ENCODE data around the gene RNF144A. TPM values are rescaled to one million over a fixed set of nuclear protein-coding genes. Genes with fewer than 3 reads are reported as not detected.
A peak's percentile ranks its signal among the peaks of the same experiment; 100 is the strongest.

Gene RNF144A
- total and polyA plus RNA-seq, 2 experiments from 2014 or later: 5.4 to 10.1 TPM

DNA sequence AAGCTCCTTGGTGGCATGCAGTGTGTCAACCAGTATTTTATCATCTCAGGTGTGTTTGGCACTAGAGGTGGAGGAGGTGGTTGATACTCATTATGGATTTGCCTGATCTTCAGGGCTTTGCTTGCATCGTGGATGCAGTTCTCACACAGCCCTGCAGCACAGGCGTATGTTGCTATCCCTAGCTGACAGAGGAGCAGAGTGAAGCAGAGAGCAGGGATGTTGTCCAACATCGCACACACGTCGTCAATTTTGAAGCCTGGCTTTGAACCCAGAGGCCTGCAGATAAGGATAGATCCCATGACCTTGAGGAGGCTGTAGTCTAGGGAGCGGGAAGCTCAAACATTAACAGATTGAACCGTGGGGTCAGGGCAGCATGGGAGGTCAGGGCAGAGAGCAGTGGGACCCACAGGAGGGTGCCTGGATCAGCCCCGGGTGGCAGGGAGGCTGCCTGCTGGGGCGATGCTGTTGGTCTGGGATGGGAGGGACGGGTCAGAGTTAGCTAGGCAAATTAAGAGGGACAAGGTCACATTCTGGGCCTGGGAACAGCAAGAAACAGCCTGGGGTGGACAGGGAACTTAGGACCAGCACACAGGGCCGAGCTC lies 4.2 kb downstream of the RNF144A start:
- Histone ChIP-seq H3K4me3 (no peak overlapping the region), H2AFZ (no peak overlapping the region), H3K9me2 (replicated peaks; ENCODE audit: insufficient read depth) (no peaks in the 10 kb centered on the region), H3K79me2 (peaks cover 44% of the 10 kb centered on the region), H3K4me2 (peak overlapping the region; percentile 29), H3K4me1 (ENCODE audit: insufficient read depth) (peaks cover 11% of the 10 kb centered on the region), H3K27me3 (no peaks in the 10 kb centered on the region), H3K36me3 (replicated peaks; ENCODE audit: insufficient read depth, low read depth) (no peaks in the 10 kb centered on the region), H3K27ac (no peak overlapping the region), H3K9me3 (ENCODE audit: low read depth) (no peaks in the 10 kb centered on the region), H4K20me1 (ENCODE audit: insufficient read depth, poor library complexity, severe bottlenecking) (no peaks in the 10 kb centered on the region)
- 54% methylated on average over 11 of the region's 11 CpGs for WGBS (ENCODE audit: low lambda C conversion rate, missing lambda C conversion rate)
- TF ChIP-seq EZH2phosphoT487 (IDR thresholded peaks at IDR 0.05; ENCODE audit: low read depth, severe bottlenecking, unreplicated experiment) (no peak), EZH2 (IDR thresholded peaks at IDR 0.05; ENCODE audit: borderline replicate concordance) (no peak)
- TF ChIP-seq, protein P1, sequence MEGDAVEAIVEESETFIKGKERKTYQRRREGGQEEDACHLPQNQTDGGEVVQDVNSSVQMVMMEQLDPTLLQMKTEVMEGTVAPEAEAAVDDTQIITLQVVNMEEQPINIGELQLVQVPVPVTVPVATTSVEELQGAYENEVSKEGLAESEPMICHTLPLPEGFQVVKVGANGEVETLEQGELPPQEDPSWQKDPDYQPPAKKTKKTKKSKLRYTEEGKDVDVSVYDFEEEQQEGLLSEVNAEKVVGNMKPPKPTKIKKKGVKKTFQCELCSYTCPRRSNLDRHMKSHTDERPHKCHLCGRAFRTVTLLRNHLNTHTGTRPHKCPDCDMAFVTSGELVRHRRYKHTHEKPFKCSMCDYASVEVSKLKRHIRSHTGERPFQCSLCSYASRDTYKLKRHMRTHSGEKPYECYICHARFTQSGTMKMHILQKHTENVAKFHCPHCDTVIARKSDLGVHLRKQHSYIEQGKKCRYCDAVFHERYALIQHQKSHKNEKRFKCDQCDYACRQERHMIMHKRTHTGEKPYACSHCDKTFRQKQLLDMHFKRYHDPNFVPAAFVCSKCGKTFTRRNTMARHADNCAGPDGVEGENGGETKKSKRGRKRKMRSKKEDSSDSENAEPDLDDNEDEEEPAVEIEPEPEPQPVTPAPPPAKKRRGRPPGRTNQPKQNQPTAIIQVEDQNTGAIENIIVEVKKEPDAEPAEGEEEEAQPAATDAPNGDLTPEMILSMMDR (IDR thresholded peaks at IDR 0.05; ENCODE audit: poor library complexity): no peak
- no peak for DNase-seq (ENCODE audit: low spot score)

DNA sequence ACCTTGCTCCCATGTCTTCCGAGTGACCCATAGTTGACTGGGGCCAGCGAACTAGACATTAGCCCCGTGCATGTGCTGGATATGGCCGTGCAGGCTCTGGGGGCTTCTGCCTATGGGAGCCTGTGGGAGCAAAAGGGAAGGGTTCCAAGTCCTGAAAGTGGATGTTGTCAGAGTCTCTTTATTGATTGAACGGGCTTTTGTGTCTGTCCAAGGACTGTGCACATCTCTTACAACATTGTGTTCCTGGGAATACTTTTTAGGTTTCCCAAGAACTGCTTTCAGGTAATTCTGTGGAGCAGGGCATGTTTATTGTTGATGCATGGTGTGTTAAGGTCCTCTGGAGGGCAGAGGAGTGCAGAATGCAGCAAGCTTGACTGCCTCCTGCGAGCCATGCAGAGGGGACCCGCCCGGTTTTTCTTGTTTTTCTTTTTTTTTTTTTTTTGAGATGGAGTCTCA lies 5.0 kb downstream of the RNF144A start:
- H3K4me3 ChIP-seq: no peak overlapping the region
- H3K27ac ChIP-seq: no peak overlapping the region
- no peak for TF ChIP-seq EZH2 (IDR thresholded peaks at IDR 0.05; ENCODE audit: borderline replicate concordance)
- TF ChIP-seq EZH2phosphoT487 (IDR thresholded peaks at IDR 0.05; ENCODE audit: low read depth, severe bottlenecking, unreplicated experiment): no peak
- TF ChIP-seq, protein P1 (IDR thresholded peaks at IDR 0.05; ENCODE audit: poor library complexity): no peak
- 66% methylated on average over 8 of the region's 8 CpGs for WGBS (ENCODE audit: low lambda C conversion rate, missing lambda C conversion rate)
- peaks cover 44% of the 10 kb centered on the region for H3K79me2 ChIP-seq
- H3K9me3 ChIP-seq (ENCODE audit: low read depth): no peaks in the 10 kb centered on the region
- H3K4me1 ChIP-seq (ENCODE audit: insufficient read depth): peaks cover 12% of the 10 kb centered on the region
- H3K27me3 ChIP-seq: no peaks in the 10 kb centered on the region
- no peaks in the 10 kb centered on the region for H3K9me2 ChIP-seq (replicated peaks; ENCODE audit: insufficient read depth)
- no peak overlapping the region for H3K4me2 ChIP-seq
- H4K20me1 ChIP-seq (ENCODE audit: insufficient read depth, poor library complexity, severe bottlenecking): no peaks in the 10 kb centered on the region
- peak; percentile 54 for DNase-seq (ENCODE audit: low spot score)
- H3K36me3 ChIP-seq (replicated peaks; ENCODE audit: insufficient read depth, low read depth): no peaks in the 10 kb centered on the region
- no peak overlapping the region for H2AFZ ChIP-seq

DNA sequence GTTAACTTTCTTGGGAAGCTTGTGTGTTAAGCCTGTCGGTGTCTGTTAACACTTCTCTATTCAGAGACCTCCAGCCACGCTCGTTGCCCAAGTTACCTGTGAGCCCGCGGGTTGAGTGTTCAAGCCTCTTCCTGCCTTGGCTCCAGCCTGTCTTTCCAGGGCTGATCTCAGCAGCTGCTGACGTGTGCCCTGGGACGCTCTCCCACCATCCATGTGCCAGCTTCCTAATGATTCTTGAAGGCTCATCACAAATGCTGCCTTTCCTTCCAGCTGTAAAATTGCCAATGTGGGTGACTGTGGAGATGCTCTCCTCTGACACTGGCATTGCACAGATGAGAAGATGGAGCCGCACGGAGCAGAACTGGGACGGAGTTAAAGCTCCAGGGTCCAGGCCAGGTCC lies 6.1 kb downstream of the RNF144A start:
- Histone ChIP-seq H3K9me2 (replicated peaks; ENCODE audit: insufficient read depth) (no peaks in the 10 kb centered on the region), H3K27me3 (no peaks in the 10 kb centered on the region), H3K4me1 (ENCODE audit: insufficient read depth) (peaks cover 15% of the 10 kb centered on the region), H3K4me2 (no peak overlapping the region), H3K9me3 (ENCODE audit: low read depth) (no peaks in the 10 kb centered on the region), H4K20me1 (ENCODE audit: insufficient read depth, poor library complexity, severe bottlenecking) (no peaks in the 10 kb centered on the region), H3K27ac (no peak overlapping the region), H3K4me3 (no peak overlapping the region), H3K36me3 (replicated peaks; ENCODE audit: insufficient read depth, low read depth) (no peaks in the 10 kb centered on the region), H2AFZ (no peak overlapping the region), H3K79me2 (peaks cover 48% of the 10 kb centered on the region)
- 90% methylated on average over 10 of the region's 10 CpGs for WGBS (ENCODE audit: low lambda C conversion rate, missing lambda C conversion rate)
- no peak for DNase-seq (ENCODE audit: low spot score)
- TF ChIP-seq EZH2 (IDR thresholded peaks at IDR 0.05; ENCODE audit: borderline replicate concordance) (no peak), EZH2phosphoT487 (IDR thresholded peaks at IDR 0.05; ENCODE audit: low read depth, severe bottlenecking, unreplicated experiment) (no peak)
- TF ChIP-seq, protein P1 (IDR thresholded peaks at IDR 0.05; ENCODE audit: poor library complexity): no peak
